Adrenal gland (tissue), 5 donors: ENCODE data around the gene CCDC92B.

ENCODE experiments used
- CTCF ChIP-seq, 6 experiments: fragments of 450-650 bp in 4 of 6; fragments of 200-600 bp in 2 of 6; sonication (generic) in 1 of 6; IDR thresholded peaks; 1 replicate in 5 of 6; 2 replicates in 1 of 6; pipeline versions ENCODE4 v1.5.1 to v1.8.0; 2016 to 2021; ENCODE audit warnings: antibody characterized with exemption in 6 of 6, mild to moderate bottlenecking in 2 of 6, moderate library complexity in 1 of 6
- POLR2A ChIP-seq, 2 donors: fragments of 450-650 bp; IDR thresholded peaks; one replicate each; pipeline ENCODE4 v1.6.1; 2017; ENCODE audit warnings: antibody characterized with exemption in 2 of 2, mild to moderate bottlenecking in 2 of 2, moderate library complexity in 1 of 2
- donor health status: DM: no; HTN: no; CAD: no.

DNA sequence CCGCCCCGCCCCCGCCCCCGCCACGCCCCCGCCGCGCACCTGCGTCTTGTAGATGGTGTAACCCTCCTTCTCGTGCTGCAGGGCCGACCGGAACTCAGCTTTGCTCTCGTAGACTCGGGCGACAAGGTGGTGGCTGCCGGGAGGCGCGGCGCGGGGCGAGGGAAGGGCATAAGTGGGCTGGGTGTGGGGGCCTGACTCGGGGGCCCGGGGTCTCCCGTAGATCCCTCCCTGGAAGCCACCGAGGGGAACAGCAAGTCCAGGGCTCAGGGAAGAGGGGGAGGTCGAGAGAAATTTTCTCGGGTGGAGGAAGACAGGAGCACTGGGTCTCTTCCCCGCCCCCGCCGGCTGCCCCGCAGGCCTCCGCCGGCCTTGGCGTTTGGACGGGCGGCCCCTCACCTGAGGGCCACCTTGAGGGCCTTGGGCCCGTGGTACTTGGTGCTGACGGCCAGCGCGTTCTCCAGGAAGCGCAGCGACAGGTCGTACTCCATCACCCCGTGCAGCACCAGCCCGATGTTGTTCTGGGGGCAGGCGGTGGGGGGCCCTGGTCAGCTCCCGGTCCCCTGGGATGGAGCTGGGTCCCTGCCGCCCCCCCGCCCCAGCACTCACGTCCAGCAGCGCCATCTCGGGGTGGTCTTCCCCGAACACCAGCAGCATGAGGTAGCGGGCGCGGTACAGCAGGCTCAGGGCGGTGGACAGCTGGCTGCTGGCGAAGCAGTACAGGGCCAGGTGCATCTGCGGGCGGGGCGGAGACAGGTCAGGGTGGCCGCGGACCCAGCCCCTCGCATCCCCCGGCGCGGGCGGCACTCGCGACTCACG lies 57.3 kb downstream of the CCDC92B start:
- TF ChIP-seq CTCF (IDR thresholded peaks at IDR 0.05), result no peak
- TF ChIP-seq POLR2A (IDR thresholded peaks at IDR 0.05), result no peak
